GM12801 (cell line): Measurements from ENCODE around the gene NBPF3.

Source experiments
- TF ChIP-seq, protein P1 (sequence below): IDR thresholded peaks from one replicate; pipeline ENCODE4 v1.5.1; 2011; ENCODE audit warnings: control low read depth; ENCODE audit not compliant: insufficient read length; ENCODE audit errors: extremely low read depth

The NBPF3 gene

DNA sequence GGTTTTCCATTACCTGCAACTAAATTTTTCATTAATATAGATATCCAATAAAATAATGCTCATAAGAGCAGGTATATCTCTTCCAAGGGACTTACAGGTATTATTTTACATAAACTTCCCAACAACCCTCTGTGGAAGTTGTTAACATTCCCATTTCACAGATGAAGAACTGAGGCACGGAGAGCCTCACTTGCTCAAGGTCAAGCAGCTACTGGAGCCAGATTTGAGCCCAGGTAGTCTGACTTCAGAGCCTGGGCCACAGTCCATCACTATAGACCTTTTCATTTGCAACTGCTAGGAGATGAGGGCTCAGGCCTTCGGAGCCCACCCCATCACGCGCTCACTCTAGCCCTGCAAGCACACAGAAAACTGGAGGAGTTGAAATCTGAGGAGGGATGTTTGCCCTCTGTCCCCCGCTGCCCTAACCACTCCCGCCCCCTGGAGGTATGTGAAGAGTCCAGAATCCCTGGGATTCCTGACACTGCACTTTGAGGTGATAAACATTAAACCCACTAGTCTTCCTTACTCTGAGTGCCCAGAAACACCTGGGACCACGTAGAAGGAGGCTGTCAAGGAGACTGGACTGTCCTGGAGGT is 57.6 kb downstream of the NBPF3 start:
- TF ChIP-seq, protein P1, sequence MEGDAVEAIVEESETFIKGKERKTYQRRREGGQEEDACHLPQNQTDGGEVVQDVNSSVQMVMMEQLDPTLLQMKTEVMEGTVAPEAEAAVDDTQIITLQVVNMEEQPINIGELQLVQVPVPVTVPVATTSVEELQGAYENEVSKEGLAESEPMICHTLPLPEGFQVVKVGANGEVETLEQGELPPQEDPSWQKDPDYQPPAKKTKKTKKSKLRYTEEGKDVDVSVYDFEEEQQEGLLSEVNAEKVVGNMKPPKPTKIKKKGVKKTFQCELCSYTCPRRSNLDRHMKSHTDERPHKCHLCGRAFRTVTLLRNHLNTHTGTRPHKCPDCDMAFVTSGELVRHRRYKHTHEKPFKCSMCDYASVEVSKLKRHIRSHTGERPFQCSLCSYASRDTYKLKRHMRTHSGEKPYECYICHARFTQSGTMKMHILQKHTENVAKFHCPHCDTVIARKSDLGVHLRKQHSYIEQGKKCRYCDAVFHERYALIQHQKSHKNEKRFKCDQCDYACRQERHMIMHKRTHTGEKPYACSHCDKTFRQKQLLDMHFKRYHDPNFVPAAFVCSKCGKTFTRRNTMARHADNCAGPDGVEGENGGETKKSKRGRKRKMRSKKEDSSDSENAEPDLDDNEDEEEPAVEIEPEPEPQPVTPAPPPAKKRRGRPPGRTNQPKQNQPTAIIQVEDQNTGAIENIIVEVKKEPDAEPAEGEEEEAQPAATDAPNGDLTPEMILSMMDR: no peak

DNA sequence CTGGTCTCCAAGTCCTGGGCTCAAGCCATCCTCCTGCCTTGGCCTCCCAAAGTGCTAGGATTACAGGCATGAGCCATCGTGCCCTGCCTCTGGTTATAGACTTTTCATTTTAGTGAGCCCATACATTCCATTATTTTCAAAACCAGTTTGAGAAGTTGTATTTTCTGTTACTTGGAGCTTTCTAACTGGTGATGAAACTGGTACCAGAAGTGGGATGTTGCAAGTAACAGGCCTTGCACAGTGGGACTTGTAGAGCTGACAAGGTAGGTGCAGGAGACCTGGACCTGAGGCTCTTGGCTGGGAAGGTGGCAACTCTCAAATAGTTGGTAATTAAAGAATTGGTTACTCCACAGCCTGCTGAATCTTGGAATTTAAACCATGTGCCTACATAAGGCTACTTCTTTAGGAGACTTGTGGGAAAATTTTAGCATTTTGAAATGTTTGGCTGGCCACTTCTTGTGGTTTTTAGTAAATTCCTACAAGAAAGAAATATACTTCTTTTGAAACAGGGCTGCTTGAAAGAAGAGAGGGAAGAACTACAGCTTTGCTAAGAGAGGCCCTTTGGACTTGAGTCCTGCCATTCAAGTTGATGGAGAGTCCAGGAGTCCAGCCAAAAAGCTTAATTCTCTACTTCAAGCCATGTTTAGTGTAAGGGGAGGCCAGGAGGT is 59.5 kb downstream of the NBPF3 start:
- TF ChIP-seq, protein P1: no peak

- TF ChIP-seq, protein P1: no peak
Measured at GRCh38 chr1:21503706-21504377, 63.9 kb downstream of the NBPF3 start.

GRCh38 chr1:21506804-21507203 is 66.9 kb downstream of the NBPF3 start:
- TF ChIP-seq, protein P1: no peak

DNA sequence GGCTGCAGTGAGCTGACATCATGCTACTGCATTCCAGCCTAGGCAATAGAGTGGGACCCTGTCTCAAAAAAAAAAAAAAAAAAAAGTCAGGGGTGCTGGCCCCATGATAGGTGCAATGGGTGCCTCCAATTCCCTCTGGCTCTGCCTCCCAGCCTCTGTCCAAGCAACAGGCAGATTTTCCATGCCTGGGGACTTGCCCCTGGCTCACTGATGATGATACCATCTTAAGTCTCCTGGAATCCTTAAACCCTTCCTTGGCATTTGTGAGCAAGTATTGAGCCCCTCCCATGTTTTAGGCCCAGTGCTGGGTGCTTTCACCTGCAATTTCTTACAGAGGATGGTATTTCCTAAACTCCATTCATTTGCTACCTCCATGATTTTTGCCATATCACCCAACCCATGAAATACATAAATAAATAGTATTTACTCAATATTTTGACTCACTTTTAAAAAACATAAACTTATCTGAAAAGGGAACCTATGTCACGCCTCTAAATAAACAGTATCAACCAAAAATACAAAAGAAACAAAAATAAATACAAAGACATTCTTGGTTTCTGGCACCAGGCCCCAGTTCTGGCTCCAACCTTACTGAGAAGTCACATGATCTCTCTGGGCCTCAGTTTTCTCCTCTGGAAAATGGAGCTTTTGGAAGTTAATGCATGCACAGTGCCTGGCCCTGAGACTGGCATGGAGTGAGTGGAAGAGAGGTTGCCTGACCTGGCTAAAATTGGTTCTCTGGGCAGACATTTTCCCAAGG is 67.8 kb downstream of the NBPF3 start:
- TF ChIP-seq, protein P1: no peak

DNA sequence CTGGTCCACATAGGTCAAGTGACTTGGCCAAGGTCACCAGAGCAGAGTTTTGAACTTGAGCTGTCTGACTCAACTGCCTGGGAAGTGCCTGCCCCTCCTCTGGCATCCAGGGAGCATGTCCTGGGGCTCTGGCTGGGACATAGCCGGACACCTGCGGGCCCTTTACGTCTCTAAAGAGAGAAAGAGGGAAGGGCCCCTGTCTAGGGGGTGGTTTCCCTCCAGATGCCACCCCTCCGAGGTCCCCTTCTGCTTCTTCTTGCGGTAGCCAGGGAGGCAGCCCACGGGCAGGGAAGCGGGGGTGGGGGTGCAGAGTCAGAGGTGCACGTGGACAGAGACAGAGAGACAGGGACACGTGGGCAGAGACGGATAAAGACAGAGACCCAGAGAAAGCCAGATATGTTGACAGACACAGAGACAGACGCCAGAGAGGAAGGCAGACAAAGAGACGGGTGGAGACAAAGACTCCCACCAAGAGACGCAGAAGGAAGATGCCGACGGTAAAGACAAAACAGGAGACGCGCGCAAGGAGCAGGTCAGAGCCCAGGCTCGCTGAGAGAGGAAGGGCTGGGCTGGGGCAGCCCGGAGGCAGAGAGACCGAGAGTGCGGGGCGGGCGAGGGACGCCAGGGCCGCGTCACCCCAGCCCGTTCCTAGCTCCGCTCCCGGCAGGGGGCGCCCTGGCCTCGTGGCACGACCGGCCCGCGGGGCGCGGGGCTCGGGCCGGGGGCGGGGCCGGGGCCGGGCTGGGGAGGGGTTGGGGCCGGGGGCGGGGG is 68.8 kb downstream of the NBPF3 start:
- TF ChIP-seq, protein P1: no peak
